ENCODE results near the gene MSRB1. TPM values are rescaled to one million over a fixed set of nuclear protein-coding genes. Genes with fewer than 3 reads are reported as not detected.

MSRB1 gene
- total and polyA plus RNA-seq, 2 of the 13 experiments (the other 11 are each of a cell fraction or from before 2014, with no cell fraction given), result 32.1 to 75.4 TPM

GRCh38 chr16:1933097-1933661 is 9.8 kb downstream of the MSRB1 start (continued):
- TF ChIP-seq ZNF362 (CRISPR knock-in tag; IDR thresholded peaks at IDR 0.05; ENCODE audit: borderline replicate concordance), result 0 out of 2 replicates have a peak, but pooled peaks have one; percentile 27
- TF ChIP-seq ZIK1 (CRISPR knock-in tag; IDR thresholded peaks at IDR 0.05; ENCODE audit: borderline replicate concordance, low read depth), result no peak; the same call in 1 of the 2 replicates
- no peak for TF ChIP-seq GPBP1L1 (CRISPR knock-in tag; IDR thresholded peaks at IDR 0.05)
- TF ChIP-seq PRDM15 (CRISPR knock-in tag; IDR thresholded peaks at IDR 0.05), result no peak
- TF ChIP-seq ZNF569 (CRISPR knock-in tag; IDR thresholded peaks at IDR 0.05; ENCODE audit: borderline replicate concordance), result no peak
- no peak for TF ChIP-seq ZNF224 (CRISPR knock-in tag; IDR thresholded peaks at IDR 0.05)
- no peak for TF ChIP-seq RFX3 (CRISPR knock-in tag; IDR thresholded peaks at IDR 0.05)
- TF ChIP-seq HHEX (CRISPR knock-in tag; IDR thresholded peaks at IDR 0.05), result no peak
- 0 out of 2 replicates have a peak, but pooled peaks have one; percentile 40 for TF ChIP-seq HDAC1 (CRISPR knock-in tag; IDR thresholded peaks at IDR 0.05)
- no peak for TF ChIP-seq ZSCAN20 (CRISPR knock-in tag; IDR thresholded peaks at IDR 0.05; ENCODE audit: borderline replicate concordance)
- TF ChIP-seq ZNF34 (CRISPR knock-in tag; IDR thresholded peaks at IDR 0.05; ENCODE audit: borderline replicate concordance), result no peak
- 0 out of 2 replicates have a peak, but pooled peaks have one; percentile 15 for TF ChIP-seq ZNF230 (CRISPR knock-in tag; IDR thresholded peaks at IDR 0.05)
- no peak for TF ChIP-seq E2F2 (CRISPR knock-in tag; IDR thresholded peaks at IDR 0.05; ENCODE audit: borderline replicate concordance)
- no peak for TF ChIP-seq MEF2D (CRISPR knock-in tag; IDR thresholded peaks at IDR 0.05)
- no peak for TF ChIP-seq GFI1 (CRISPR knock-in tag; IDR thresholded peaks at IDR 0.05; ENCODE audit: borderline replicate concordance)
- TF ChIP-seq KLF12 (CRISPR knock-in tag; IDR thresholded peaks at IDR 0.05; ENCODE audit: borderline replicate concordance), result no peak
- TF ChIP-seq HCFC1 (IDR thresholded peaks at IDR 0.05; ENCODE audit: low read depth, low read length), result no peak
- no peak for TF ChIP-seq MZF1 (CRISPR knock-in tag; IDR thresholded peaks at IDR 0.05; ENCODE audit: borderline replicate concordance)
- no peak for TF ChIP-seq NR2F1 (CRISPR knock-in tag; IDR thresholded peaks at IDR 0.05)
- peak; percentile 32; the same call in 1 of the 2 replicates for TF ChIP-seq ETV5 (CRISPR knock-in tag; IDR thresholded peaks at IDR 0.05; ENCODE audit: borderline replicate concordance)
- no peak for TF ChIP-seq TRIM24 (CRISPR knock-in tag; IDR thresholded peaks at IDR 0.05)
- TF ChIP-seq SMAD1 (CRISPR knock-in tag; IDR thresholded peaks at IDR 0.05; ENCODE audit: borderline replicate concordance, low read depth), result no peak
- TF ChIP-seq ZFP36L1 (CRISPR knock-in tag; IDR thresholded peaks at IDR 0.05), result no peak

All from HepG2 (cell line).